ENCODE measurements around the gene GALNT10.

Gene GALNT10

GRCh38 chr5:154234551-154234950, 44.0 kb downstream of the GALNT10 start:
- DNase-seq (ENCODE audit: low read depth in 2 of 2) = no peak

GRCh38 chr5:154236011-154236410, 45.5 kb downstream of the GALNT10 start:
- no peak for DNase-seq (ENCODE audit: low read depth in 2 of 2)

- no peak for DNase-seq (ENCODE audit: low read depth in 2 of 2)
Observed at GRCh38 chr5:154236536-154237375, 46.2 kb downstream of the GALNT10 start.

- DNase-seq (ENCODE audit: low read depth in 2 of 2) = no peak
Observed at GRCh38 chr5:154237376-154237743, 46.8 kb downstream of the GALNT10 start.

- DNase-seq (ENCODE audit: low read depth in 2 of 2) = no peak
Observed at GRCh38 chr5:154237946-154238345, 47.4 kb downstream of the GALNT10 start.

GRCh38 chr5:154238776-154239481, 48.4 kb downstream of the GALNT10 start:
- DNase-seq (ENCODE audit: low read depth in 2 of 2) = no peak

GRCh38 chr5:154240595-154240994, 50.1 kb downstream of the GALNT10 start:
- no peak for DNase-seq (ENCODE audit: low read depth in 2 of 2)

GRCh38 chr5:154241021-154241420, 50.5 kb downstream of the GALNT10 start:
- DNase-seq (ENCODE audit: low read depth in 2 of 2) = no peak

- no peak for DNase-seq (ENCODE audit: low read depth in 2 of 2)
Observed at GRCh38 chr5:154242442-154242841, 51.9 kb downstream of the GALNT10 start.

- no peak for DNase-seq (ENCODE audit: low read depth in 2 of 2)
Observed at GRCh38 chr5:154242964-154243376, 52.4 kb downstream of the GALNT10 start.

- no peak for DNase-seq (ENCODE audit: low read depth in 2 of 2)
Observed at GRCh38 chr5:154243736-154244135, 53.2 kb downstream of the GALNT10 start.

GRCh38 chr5:154244476-154244875, 53.9 kb downstream of the GALNT10 start:
- no peak for DNase-seq (ENCODE audit: low read depth in 2 of 2)

- DNase-seq (ENCODE audit: low read depth in 2 of 2) = no peak
Observed at GRCh38 chr5:154248691-154249090, 58.2 kb downstream of the GALNT10 start.

- DNase-seq (ENCODE audit: low read depth in 2 of 2) = no peak
Observed at GRCh38 chr5:154249826-154250225, 59.3 kb downstream of the GALNT10 start.

- DNase-seq (ENCODE audit: low read depth in 2 of 2) = no peak
Observed at GRCh38 chr5:154251529-154251928, 61.0 kb downstream of the GALNT10 start.

GRCh38 chr5:154253807-154254206, 63.3 kb downstream of the GALNT10 start:
- DNase-seq (ENCODE audit: low read depth in 2 of 2) = no peak

- DNase-seq (ENCODE audit: low read depth in 2 of 2) = no peak
Observed at GRCh38 chr5:154254896-154255295, 64.4 kb downstream of the GALNT10 start.

- DNase-seq (ENCODE audit: low read depth in 2 of 2) = no peak
Observed at GRCh38 chr5:154257046-154257445, 66.5 kb downstream of the GALNT10 start.

- DNase-seq (ENCODE audit: low read depth in 2 of 2) = no peak
Observed at GRCh38 chr5:154258531-154259217, 68.1 kb downstream of the GALNT10 start.

- DNase-seq (ENCODE audit: low read depth in 2 of 2) = no peak
Observed at GRCh38 chr5:154260224-154260927, 69.8 kb downstream of the GALNT10 start.

- DNase-seq (ENCODE audit: low read depth in 2 of 2) = no peak
Observed at GRCh38 chr5:154262342-154262741, 71.8 kb downstream of the GALNT10 start.
